Mesendoderm (in vitro differentiated cells): ENCODE data around the gene ABL1.
A peak's percentile ranks its signal among the peaks of the same experiment; 100 is the strongest.

Source experiments
- DNase-seq: peaks from one replicate; pipeline ENCODE4 v3.0.0; 2013
- H2AK5ac ChIP-seq: 2 replicates; pipeline ENCODE4 v1.6.1; 2013; ENCODE audit warnings: low read length, inconsistent platforms
- H2BK120ac ChIP-seq: 2 replicates; pipeline ENCODE4 v1.6.1; 2013; ENCODE audit warnings: low read depth, mild to moderate bottlenecking, low read length, moderate library complexity, mixed read lengths
- H2BK15ac ChIP-seq: replicated peaks from 2 replicates; pipeline ENCODE4 v1.6.1; 2013; ENCODE audit warnings: low read depth, mild to moderate bottlenecking, moderate library complexity
- H2BK5ac ChIP-seq: 2 replicates; pipeline ENCODE4 v1.6.1; 2013; ENCODE audit warnings: low read length, inconsistent platforms
- H3K18ac ChIP-seq: 2 replicates; pipeline ENCODE4 v1.6.1; 2013; ENCODE audit warnings: mild to moderate bottlenecking, low read length, mixed read lengths
- H3K23ac ChIP-seq: one replicate; pipeline ENCODE4 v1.6.1; 2013; ENCODE audit warnings: low read length
- H3K27ac ChIP-seq: 2 replicates; pipeline ENCODE4 v1.5.1; 2013; ENCODE audit warnings: low read depth, mild to moderate bottlenecking, inconsistent platforms, low read length, moderate library complexity
- H3K27me3 ChIP-seq: 2 replicates; pipeline ENCODE4 v1.6.1; 2013; ENCODE audit warnings: low read length, control low read depth, mild to moderate bottlenecking, inconsistent platforms; ENCODE audit not compliant: insufficient read depth, poor library complexity
- H3K36me3 ChIP-seq: 2 replicates; pipeline ENCODE4 v1.6.1; 2013; ENCODE audit warnings: low read length, inconsistent platforms; ENCODE audit not compliant: control insufficient read depth, insufficient read depth
- H3K4ac ChIP-seq: one replicate; pipeline ENCODE4 v1.6.1; 2013; ENCODE audit warnings: low read depth, mild to moderate bottlenecking, low read length, moderate library complexity
- H3K4me1 ChIP-seq: 2 replicates; pipeline ENCODE4 v1.6.1; 2013; ENCODE audit warnings: low read depth, low read length, inconsistent platforms; ENCODE audit not compliant: control insufficient read depth
- H3K4me2 ChIP-seq: 2 replicates; pipeline ENCODE4 v1.6.1; 2013; ENCODE audit warnings: low read length
- H3K4me3 ChIP-seq: 2 replicates; pipeline ENCODE4 v1.5.1; 2013; ENCODE audit warnings: mild to moderate bottlenecking, low read length
- H3K56ac ChIP-seq: one replicate; pipeline ENCODE4 v1.6.1; 2013; ENCODE audit warnings: low read length
- H3K79me1 ChIP-seq: 2 replicates; pipeline ENCODE4 v1.6.1; 2013; ENCODE audit warnings: low read length, inconsistent platforms
- H3K79me2 ChIP-seq: 2 replicates; pipeline ENCODE4 v1.6.1; 2013; ENCODE audit warnings: mild to moderate bottlenecking, low read length; ENCODE audit not compliant: control insufficient read depth, insufficient read depth
- H3K9ac ChIP-seq: 2 replicates; pipeline ENCODE4 v1.6.1; 2013; ENCODE audit warnings: low read length, inconsistent platforms
- H4K5ac ChIP-seq: one replicate; pipeline ENCODE4 v1.6.1; 2013; ENCODE audit warnings: low read length
- H4K8ac ChIP-seq: one replicate; pipeline ENCODE4 v1.6.1; 2013; ENCODE audit warnings: low read depth, mild to moderate bottlenecking, control low read depth, low read length, moderate library complexity
- WGBS: extraction: QIAGEN DNeasy Blood & Tissue Kit; methylation state at CpG from one replicate; pipeline ENCODE4 v1.1.7; 2013; ENCODE audit warnings: low lambda C conversion rate, missing lambda C conversion rate; ENCODE audit not compliant: insufficient coverage; ENCODE audit errors: extremely low coverage; 5-methylcytosine and 5-hydroxymethylcytosine counted together

Gene ABL1

DNA sequence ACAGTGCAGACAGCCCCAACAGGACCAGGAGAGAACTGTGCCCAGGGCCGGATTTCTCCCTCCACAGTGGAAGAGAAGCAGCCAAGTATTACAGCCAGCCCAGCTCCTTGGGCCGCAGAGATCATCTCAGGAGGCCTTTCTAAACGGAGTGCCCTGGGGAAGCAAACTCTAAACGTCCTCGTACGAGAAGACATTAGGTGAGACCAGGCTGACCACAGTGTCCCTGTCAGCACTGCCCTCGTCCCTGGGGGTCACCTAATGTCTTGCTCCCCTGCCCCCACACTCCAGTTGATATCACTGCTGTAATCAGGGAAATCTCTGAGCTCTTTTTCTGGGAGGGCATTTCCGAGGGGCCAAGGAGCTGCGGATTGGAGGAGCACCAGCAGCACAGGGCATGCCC is 55.1 kb downstream of the ABL1 start:
- no peak overlapping the region for H3K4me3 ChIP-seq
- H3K79me1 ChIP-seq, result no peaks in the 10 kb centered on the region
- no peak overlapping the region for H3K27ac ChIP-seq
- H4K8ac ChIP-seq, result no peak overlapping the region
- H4K5ac ChIP-seq, result no peak overlapping the region
- no peak overlapping the region for H3K9ac ChIP-seq
- no peak overlapping the region for H3K56ac ChIP-seq
- no peak overlapping the region for H3K4ac ChIP-seq
- no peak overlapping the region for H3K23ac ChIP-seq
- H2BK15ac ChIP-seq, result no peak overlapping the region
- no peaks in the 10 kb centered on the region for H3K79me2 ChIP-seq
- no peak overlapping the region for H3K18ac ChIP-seq
- no peaks in the 10 kb centered on the region for H3K27me3 ChIP-seq
- no CpG with 5 or more reads among the region's 9 CpGs for WGBS
- H3K4me2 ChIP-seq, result no peak overlapping the region
- H3K36me3 ChIP-seq, result peaks cover 11% of the 10 kb centered on the region
- no peak for DNase-seq
- H2BK120ac ChIP-seq, result no peak overlapping the region
- no peaks in the 10 kb centered on the region for H3K4me1 ChIP-seq
- H2BK5ac ChIP-seq, result no peak overlapping the region
- no peak overlapping the region for H2AK5ac ChIP-seq

DNA sequence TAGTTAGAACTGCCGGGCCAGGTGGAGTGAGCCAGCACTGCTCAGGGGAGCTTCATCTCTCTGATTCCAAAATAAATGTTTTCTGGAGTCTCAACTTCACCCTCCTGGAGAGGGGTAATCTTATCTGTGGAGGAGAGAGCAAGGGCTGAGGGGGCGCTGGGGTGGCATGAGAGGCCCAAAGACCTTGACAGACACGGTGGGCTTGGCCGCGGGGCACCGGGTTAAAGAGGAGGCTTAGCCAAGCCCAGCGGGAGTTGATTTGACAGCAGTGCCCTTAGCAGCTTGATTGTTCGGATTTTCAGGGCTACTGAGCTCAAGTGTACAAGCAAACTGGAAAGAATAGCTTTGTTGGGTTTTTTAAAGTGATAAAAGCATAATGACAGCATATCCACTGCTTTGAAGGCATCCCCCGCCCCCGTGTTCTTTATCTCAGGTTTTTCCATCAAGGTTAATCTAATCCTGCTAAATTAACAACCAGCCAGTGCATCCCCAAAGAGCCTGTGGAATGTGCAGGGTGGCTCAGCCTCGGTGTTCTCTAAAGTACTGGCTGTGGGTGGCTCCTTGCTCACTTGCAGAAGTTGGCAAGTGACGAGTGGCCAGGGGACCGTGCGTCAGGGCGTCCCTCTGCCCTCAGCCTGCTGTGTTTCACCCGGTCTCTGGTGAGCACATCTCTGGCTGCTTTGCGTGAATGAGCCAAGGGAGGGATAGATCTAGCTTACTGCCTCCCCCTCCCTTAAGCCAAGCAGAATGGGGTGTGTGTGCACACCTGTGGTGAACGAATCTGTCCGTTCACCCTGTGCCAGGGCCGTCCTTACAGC is 56.0 kb downstream of the ABL1 start:
- Histone ChIP-seq H3K79me1 (no peaks in the 10 kb centered on the region), H2BK5ac (no peak overlapping the region), H3K4me1 (no peaks in the 10 kb centered on the region), H3K79me2 (no peaks in the 10 kb centered on the region), H2AK5ac (no peak overlapping the region), H3K18ac (no peak overlapping the region), H4K5ac (no peak overlapping the region), H3K56ac (no peak overlapping the region), H2BK15ac (no peak overlapping the region), H3K9ac (no peak overlapping the region), H3K27me3 (no peaks in the 10 kb centered on the region), H3K36me3 (peaks cover 9% of the 10 kb centered on the region), H4K8ac (no peak overlapping the region), H3K4me2 (no peak overlapping the region), H2BK120ac (no peak overlapping the region), H3K23ac (no peak overlapping the region), H3K4ac (no peak overlapping the region), H3K4me3 (no peak overlapping the region), H3K27ac (no peak overlapping the region)
- no CpG with 5 or more reads among the region's 20 CpGs for WGBS
- no peak for DNase-seq

DNA sequence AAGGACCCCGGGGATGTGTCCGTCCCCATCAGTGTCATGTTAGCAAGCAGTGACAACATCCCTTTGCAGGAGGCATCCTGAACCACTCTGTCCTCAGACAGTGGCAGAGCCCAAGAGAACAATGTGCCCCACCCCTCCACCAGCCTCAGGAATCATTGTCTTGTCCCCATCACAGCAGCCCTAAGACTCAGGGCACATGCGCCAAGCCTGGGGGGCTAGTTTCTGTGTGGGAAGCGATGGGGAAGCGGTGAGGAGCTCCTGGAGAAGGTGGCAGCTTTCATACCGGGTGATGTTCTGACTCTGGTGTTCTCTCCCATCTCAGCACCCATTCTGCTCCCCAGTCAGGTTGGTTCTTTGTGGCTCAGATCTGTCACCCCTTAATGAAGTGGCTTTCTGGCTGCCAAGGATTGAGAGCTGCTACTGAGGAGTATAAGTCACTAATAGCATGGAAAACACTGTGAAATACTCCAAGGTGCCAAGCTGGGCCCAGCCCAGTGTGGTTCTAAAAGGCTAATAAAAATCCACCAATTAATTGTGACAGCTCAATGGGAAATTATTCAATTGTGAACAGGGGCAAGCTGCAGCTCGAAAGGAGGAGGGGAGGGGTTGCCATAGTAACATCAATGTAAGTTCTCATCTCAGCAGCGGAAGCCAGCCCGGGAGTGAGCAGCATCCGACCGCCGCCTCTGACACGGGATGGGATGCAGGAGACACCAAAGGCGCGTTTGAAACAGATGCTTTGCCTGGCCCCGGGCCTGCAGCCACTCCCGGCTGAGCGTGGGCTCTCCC is 56.8 kb downstream of the ABL1 start:
- peaks cover 7% of the 10 kb centered on the region for H3K36me3 ChIP-seq
- H3K4me3 ChIP-seq, result no peak overlapping the region
- H3K4ac ChIP-seq, result no peak overlapping the region
- no peak overlapping the region for H3K56ac ChIP-seq
- H4K8ac ChIP-seq, result no peak overlapping the region
- H2BK15ac ChIP-seq, result no peak overlapping the region
- H3K18ac ChIP-seq, result no peak overlapping the region
- no peak overlapping the region for H3K23ac ChIP-seq
- no peak overlapping the region for H3K27ac ChIP-seq
- H3K9ac ChIP-seq, result no peak overlapping the region
- DNase-seq, result no peak
- H3K79me2 ChIP-seq, result no peaks in the 10 kb centered on the region
- no peak overlapping the region for H2AK5ac ChIP-seq
- no peaks in the 10 kb centered on the region for H3K4me1 ChIP-seq
- H4K5ac ChIP-seq, result no peak overlapping the region
- no peaks in the 10 kb centered on the region for H3K27me3 ChIP-seq
- no peaks in the 10 kb centered on the region for H3K79me1 ChIP-seq
- no peak overlapping the region for H3K4me2 ChIP-seq
- no peak overlapping the region for H2BK5ac ChIP-seq
- WGBS, result no CpG with 5 or more reads among the region's 18 CpGs
- no peak overlapping the region for H2BK120ac ChIP-seq

- no peak overlapping the region for H2AK5ac ChIP-seq
- WGBS, result no CpG with 5 or more reads among the region's 24 CpGs
- no peak overlapping the region for H2BK5ac ChIP-seq
- no peaks in the 10 kb centered on the region for H3K79me1 ChIP-seq
- H3K27me3 ChIP-seq, result no peaks in the 10 kb centered on the region
- no peaks in the 10 kb centered on the region for H3K79me2 ChIP-seq
- no peak overlapping the region for H3K4me3 ChIP-seq
- no peak overlapping the region for H3K18ac ChIP-seq
- H3K4me1 ChIP-seq, result no peaks in the 10 kb centered on the region
- H2BK120ac ChIP-seq, result no peak overlapping the region
- peaks cover 3% of the 10 kb centered on the region for H3K36me3 ChIP-seq
- H3K4ac ChIP-seq, result no peak overlapping the region
- no peak overlapping the region for H3K9ac ChIP-seq
- no peak overlapping the region for H3K4me2 ChIP-seq
- no peak for DNase-seq
- H4K8ac ChIP-seq, result no peak overlapping the region
- H3K27ac ChIP-seq, result no peak overlapping the region
- no peak overlapping the region for H2BK15ac ChIP-seq
- no peak overlapping the region for H4K5ac ChIP-seq
- H3K56ac ChIP-seq, result no peak overlapping the region
- no peak overlapping the region for H3K23ac ChIP-seq
Measured at GRCh38 chr9:130892477-130893304, 57.6 kb downstream of the ABL1 start.

DNA sequence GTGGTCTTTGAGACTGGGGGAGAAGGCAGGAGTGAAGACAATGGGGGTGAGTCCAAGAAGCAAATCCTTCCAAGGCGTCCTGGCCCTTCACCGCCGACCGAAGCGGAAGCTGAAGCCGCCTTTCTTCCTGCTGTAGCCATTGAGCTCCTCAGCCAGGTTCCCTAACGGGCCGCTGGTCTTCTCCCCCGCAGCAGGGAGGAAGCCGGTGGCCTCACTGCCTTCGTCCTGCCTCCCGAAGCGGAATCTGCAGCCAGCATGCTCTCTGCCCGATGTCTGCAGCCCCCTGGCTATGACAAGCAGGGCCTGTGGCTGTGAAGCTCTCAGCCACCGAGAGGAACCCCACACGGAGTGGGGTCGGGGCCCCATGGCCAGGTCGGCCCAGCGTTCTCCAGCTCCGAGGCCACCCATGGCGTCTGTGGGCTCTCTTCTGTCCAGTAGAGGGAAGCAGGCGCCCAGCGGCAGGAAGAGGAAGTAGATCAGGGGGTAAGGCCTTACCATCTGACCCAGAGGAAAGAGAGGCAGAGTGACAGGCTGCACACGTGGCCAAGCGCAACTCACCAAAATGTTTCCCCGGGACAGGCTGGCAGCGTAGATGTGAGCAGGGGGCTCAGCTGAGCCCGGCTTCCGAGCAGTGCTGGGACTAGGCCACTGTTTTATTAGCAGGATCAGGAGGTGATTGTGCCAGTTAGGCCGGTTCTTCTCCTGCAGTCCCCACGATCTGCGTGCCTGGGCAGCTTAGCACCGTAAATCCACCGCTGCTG is 58.5 kb downstream of the ABL1 start:
- H4K8ac ChIP-seq, result no peak overlapping the region
- H3K23ac ChIP-seq, result no peak overlapping the region
- peaks cover under 1% of the 10 kb centered on the region for H3K36me3 ChIP-seq
- H3K9ac ChIP-seq, result no peak overlapping the region
- H3K56ac ChIP-seq, result no peak overlapping the region
- no CpG with 5 or more reads among the region's 34 CpGs for WGBS
- H3K4me2 ChIP-seq, result no peak overlapping the region
- H3K27ac ChIP-seq, result no peak overlapping the region
- H3K18ac ChIP-seq, result no peak overlapping the region
- H2BK120ac ChIP-seq, result no peak overlapping the region
- no peaks in the 10 kb centered on the region for H3K79me1 ChIP-seq
- no peaks in the 10 kb centered on the region for H3K79me2 ChIP-seq
- H3K27me3 ChIP-seq, result no peaks in the 10 kb centered on the region
- H2AK5ac ChIP-seq, result no peak overlapping the region
- H2BK15ac ChIP-seq, result no peak overlapping the region
- no peak overlapping the region for H2BK5ac ChIP-seq
- H3K4me1 ChIP-seq, result no peaks in the 10 kb centered on the region
- H3K4me3 ChIP-seq, result no peak overlapping the region
- no peak overlapping the region for H4K5ac ChIP-seq
- peak; percentile 31 for DNase-seq
- no peak overlapping the region for H3K4ac ChIP-seq
